GM23338 (cell line): ENCODE data around the gene ERBB4. TPM values are rescaled to one million over a fixed set of nuclear protein-coding genes. Genes with fewer than 3 reads are reported as not detected.

ENCODE experiments used
- ATAC-seq: fragments of 200-7000 bp; cut with Tn5 transposase; 3 replicates; pipeline ENCODE4 v1.9.1; 2020
- DNase-seq: peaks from one replicate; pipeline ENCODE4 v3.0.0-alpha.2; 2015; ENCODE audit warnings: low spot score
- H2AFZ ChIP-seq: fragments of 200-600 bp; sonication (generic); 2 replicates; pipeline ENCODE4 v1.8.0; 2016; ENCODE audit warnings: antibody characterized with exemption, mild to moderate bottlenecking, moderate library complexity
- H3F3A ChIP-seq: fragments of 200-600 bp; sonication (generic); replicated peaks from 2 replicates; pipeline ENCODE4 v1.8.0; 2017; ENCODE audit warnings: antibody characterized with exemption, mixed run types, low read depth
- H3K27ac ChIP-seq: fragments of 200-600 bp; sonication (generic); 2 replicates; pipeline ENCODE4 v1.6.1; 2016; ENCODE audit warnings: low read depth
- H3K27me3 ChIP-seq: fragments of 200-600 bp; sonication (generic); 2 replicates; pipeline ENCODE4 v1.8.0; 2016; ENCODE audit warnings: mild to moderate bottlenecking, mixed run types, moderate library complexity; ENCODE audit not compliant: insufficient read depth
- H3K36me3 ChIP-seq: fragments of 200-600 bp; sonication (generic); 2 replicates; pipeline ENCODE4 v1.8.0; 2016; ENCODE audit warnings: mild to moderate bottlenecking; ENCODE audit not compliant: insufficient read depth
- H3K4me1 ChIP-seq: fragments of 200-600 bp; sonication (generic); 2 replicates; pipeline ENCODE4 v1.8.0; 2016; ENCODE audit warnings: mild to moderate bottlenecking, moderate library complexity; ENCODE audit not compliant: insufficient read depth
- H3K4me2 ChIP-seq: fragments of 200-600 bp; sonication (generic); 2 replicates; pipeline ENCODE4 v1.7.1; 2017; ENCODE audit warnings: mixed run types
- H3K4me3 ChIP-seq: fragments of 200-600 bp; sonication (generic); 2 replicates; pipeline ENCODE4 v1.6.1; 2016; ENCODE audit warnings: mixed run types
- H3K79me2 ChIP-seq: fragments of 200-600 bp; sonication (generic); replicated peaks from 2 replicates; pipeline ENCODE4 v1.8.0; 2017; ENCODE audit warnings: mild to moderate bottlenecking; ENCODE audit not compliant: insufficient read depth
- H3K9me2 ChIP-seq: fragments of 200-600 bp; sonication (generic); 2 replicates; pipeline ENCODE4 v1.8.0; 2017; ENCODE audit not compliant: insufficient read depth
- H4K20me1 ChIP-seq: fragments of 200-600 bp; sonication (generic); replicated peaks from 2 replicates; pipeline ENCODE4 v1.8.0; 2017; ENCODE audit warnings: mild to moderate bottlenecking; ENCODE audit not compliant: insufficient read depth
- H3K27ac Mint-ChIP-seq: 2 replicates; pipeline ENCODE4 v1.8.0; 2020; ENCODE audit warnings: inconsistent platforms, mild to moderate bottlenecking, moderate library complexity, mixed read lengths
- H3K27me3 Mint-ChIP-seq: 3 replicates; pipeline ENCODE4 v1.8.0; 2022; ENCODE audit warnings: low read depth, mild to moderate bottlenecking, moderate library complexity, mixed read lengths, inconsistent platforms; ENCODE audit not compliant: insufficient read depth, poor library complexity
- H3K36me3 Mint-ChIP-seq: 3 replicates; pipeline ENCODE4 v1.8.0; 2021; ENCODE audit warnings: low read depth, mild to moderate bottlenecking, inconsistent platforms, moderate library complexity, mixed read lengths
- H3K4me1 Mint-ChIP-seq: 3 replicates; pipeline ENCODE4 v1.8.0; 2020; ENCODE audit warnings: mild to moderate bottlenecking, inconsistent platforms, mixed read lengths
- H3K4me3 Mint-ChIP-seq: 3 replicates; pipeline ENCODE4 v1.8.0; 2021; ENCODE audit warnings: moderate library complexity, mild to moderate bottlenecking, inconsistent platforms, mixed read lengths
- H3K9me3 Mint-ChIP-seq: 3 replicates; pipeline ENCODE4 v1.8.0; 2020; ENCODE audit warnings: moderate library complexity, mild to moderate bottlenecking, inconsistent platforms, mixed read lengths
- CREB1 ChIP-seq: fragments of 250-450 bp; sonication (Bioruptor Pico); IDR thresholded peaks from 2 replicates; pipeline ENCODE4 v1.5.0; 2020; ENCODE audit warnings: low read depth, mild to moderate bottlenecking, moderate library complexity
- CTCF ChIP-seq, 2 experiments: fragments of 200-600 bp in 1 of 2; sonication (generic) in 1 of 2; conservative IDR thresholded peaks; 2 replicates each; pipeline versions ENCODE4 v1.5.1 to v1.6.1; 2016 to 2017; ENCODE audit warnings: antibody characterized with exemption in 2 of 2, low read depth in 2 of 2, mild to moderate bottlenecking in 2 of 2, moderate library complexity in 1 of 2
- ETS1 ChIP-seq: IDR thresholded peaks from 2 replicates; pipeline ENCODE4 v1.6.1; 2016; ENCODE audit warnings: antibody characterized with exemption
- EZH2 ChIP-seq: fragments of 200-600 bp; sonication (generic); IDR thresholded peaks from one replicate; pipeline ENCODE4 v1.8.0; 2017; ENCODE audit warnings: antibody characterized with exemption, mild to moderate bottlenecking, low read depth; ENCODE audit not compliant: unreplicated experiment
- EZH2phosphoT487 ChIP-seq: fragments of 200-600 bp; sonication (generic); IDR thresholded peaks from one replicate; pipeline ENCODE4 v1.8.1; 2018; ENCODE audit warnings: antibody characterized with exemption; ENCODE audit not compliant: unreplicated experiment
- JUNB ChIP-seq: IDR thresholded peaks from one replicate; pipeline ENCODE4 v1.6.1; 2016; ENCODE audit warnings: antibody characterized with exemption; ENCODE audit not compliant: unreplicated experiment
- NANOG ChIP-seq: IDR thresholded peaks from 2 replicates; pipeline ENCODE4 v1.6.1; 2016; ENCODE audit warnings: antibody characterized with exemption, borderline replicate concordance
- POLR2AphosphoS5 ChIP-seq: IDR thresholded peaks from 2 replicates; pipeline ENCODE4 v1.6.1; 2016; ENCODE audit warnings: antibody characterized with exemption, low read depth
- REST ChIP-seq: IDR thresholded peaks from one replicate; pipeline ENCODE4 v1.6.1; 2018; ENCODE audit warnings: antibody characterized with exemption; ENCODE audit not compliant: unreplicated experiment
- STAT1 ChIP-seq: IDR thresholded peaks from one replicate; pipeline ENCODE4 v1.6.1; 2016; ENCODE audit warnings: antibody characterized with exemption; ENCODE audit not compliant: unreplicated experiment
- ZNF114 ChIP-seq: fragments of 250-450 bp; sonication (Bioruptor Pico); IDR thresholded peaks from 2 replicates; pipeline ENCODE4 v1.5.0; 2020; ENCODE audit warnings: mild to moderate bottlenecking, moderate library complexity
- ZNF331 ChIP-seq: fragments of 250-450 bp; sonication (Bioruptor Pico); IDR thresholded peaks from 2 replicates; pipeline ENCODE4 v1.5.0; 2020; ENCODE audit warnings: low read depth, mild to moderate bottlenecking, moderate library complexity
- ZNF462 ChIP-seq: fragments of 250-450 bp; sonication (Bioruptor Pico); IDR thresholded peaks from 2 replicates; pipeline ENCODE4 v1.5.0; 2020; ENCODE audit warnings: mild to moderate bottlenecking, moderate library complexity
- polyA plus RNA-seq: library from polyadenylated mRNA; unstranded; fragments of >200 nt; fragmentation: Nextera tagmentation; extraction: Ambion mirVana; gene quantifications from 2 replicates; pipeline ENCODE4 v1.2.1, GENCODE V29; 2016
- total RNA-seq: library from RNA; depleted of rRNA; stranded (reverse); fragments of >200 nt; shearing (Covaris generic); gene quantifications from 2 replicates; pipeline ENCODE4 v1.2.3, GENCODE V29; 2014

Gene ERBB4
- total and polyA plus RNA-seq, 2 experiments from 2014 or later, result 0.73 to 1.1 TPM

GRCh38 chr2:212288308-212288707, 250.3 kb downstream of the ERBB4 start:
- no peaks in the 10 kb centered on the region for H4K20me1 ChIP-seq
- H3K4me1 ChIP-seq, result no peaks in the 10 kb centered on the region
- 0 out of 2 replicates have a peak overlapping the region, but pooled peaks have one; percentile 6 for H2AFZ ChIP-seq
- Mint-ChIP-seq H3K4me1 (peaks cover 6% of the 10 kb centered on the region; the same call in 2 of the 3 replicates), H3K27me3 (no peaks in the 10 kb centered on the region), H3K27ac (no peak overlapping the region), H3K4me3 (no peak overlapping the region), H3K36me3 (no peaks in the 10 kb centered on the region), H3K9me3 (no peaks in the 10 kb centered on the region)
- no peak overlapping the region for H3K27ac ChIP-seq
- no peak for TF ChIP-seq EZH2phosphoT487
- TF ChIP-seq EZH2, result no peak
- no peak for TF ChIP-seq POLR2AphosphoS5
- TF ChIP-seq ZNF462 (CRISPR knock-in tag), result no peak
- no peak for TF ChIP-seq ZNF331 (CRISPR knock-in tag)
- TF ChIP-seq NANOG, result no peak
- TF ChIP-seq CTCF (conservative IDR thresholded peaks at IDR 0.05; ENCODE audit: low read depth in 2 of 2), result no peak
- TF ChIP-seq CREB1 (CRISPR knock-in tag), result no peak
- no peak for TF ChIP-seq ZNF114
- TF ChIP-seq STAT1, result no peak
- TF ChIP-seq JUNB, result no peak
- no peak for TF ChIP-seq REST
- TF ChIP-seq ETS1, result no peak
- DNase-seq (peak; percentile 49), ATAC-seq (peak; percentile 91)
- H3K9me2 ChIP-seq, result no peaks in the 10 kb centered on the region
- no peak overlapping the region for H3K4me2 ChIP-seq
- H3K79me2 ChIP-seq, result no peaks in the 10 kb centered on the region
- no peak overlapping the region for H3K4me3 ChIP-seq
- no peaks in the 10 kb centered on the region for H3K36me3 ChIP-seq
- H3K27me3 ChIP-seq, result no peaks in the 10 kb centered on the region
- no peaks in the 10 kb centered on the region for H3F3A ChIP-seq
